Choroid plexus epithelial cell (primary cell): ENCODE data around the gene KLK8.

ENCODE experiments used
- DNase-seq: peaks from one replicate; pipeline ENCODE4 v3.0.0-alpha.2; 2010; ENCODE audit warnings: low read depth
- H3K4me3 ChIP-seq: 2 replicates; pipeline ENCODE4 v1.5.1; 2011; ENCODE audit warnings: low read depth, mild to moderate bottlenecking, control low read depth, low read length, moderate library complexity
- CTCF ChIP-seq: conservative IDR thresholded peaks from 2 replicates; pipeline ENCODE4 v1.5.1; 2011; ENCODE audit warnings: low read depth, mild to moderate bottlenecking, control low read depth, inconsistent platforms, low read length, moderate library complexity

KLK8 gene

GRCh38 chr19:51018745-51019543, 17.5 kb upstream of the KLK8 start:
- no peak for DNase-seq
- no peak overlapping the region for H3K4me3 ChIP-seq
- TF ChIP-seq CTCF, result no peak

- H3K4me3 ChIP-seq, result no peak overlapping the region
- peak; percentile 61 for TF ChIP-seq CTCF
- peak; percentile 33 for DNase-seq
These were observed 15.6 kb upstream of the KLK8 start for GRCh38 chr19:51016798-51017683.

DNA sequence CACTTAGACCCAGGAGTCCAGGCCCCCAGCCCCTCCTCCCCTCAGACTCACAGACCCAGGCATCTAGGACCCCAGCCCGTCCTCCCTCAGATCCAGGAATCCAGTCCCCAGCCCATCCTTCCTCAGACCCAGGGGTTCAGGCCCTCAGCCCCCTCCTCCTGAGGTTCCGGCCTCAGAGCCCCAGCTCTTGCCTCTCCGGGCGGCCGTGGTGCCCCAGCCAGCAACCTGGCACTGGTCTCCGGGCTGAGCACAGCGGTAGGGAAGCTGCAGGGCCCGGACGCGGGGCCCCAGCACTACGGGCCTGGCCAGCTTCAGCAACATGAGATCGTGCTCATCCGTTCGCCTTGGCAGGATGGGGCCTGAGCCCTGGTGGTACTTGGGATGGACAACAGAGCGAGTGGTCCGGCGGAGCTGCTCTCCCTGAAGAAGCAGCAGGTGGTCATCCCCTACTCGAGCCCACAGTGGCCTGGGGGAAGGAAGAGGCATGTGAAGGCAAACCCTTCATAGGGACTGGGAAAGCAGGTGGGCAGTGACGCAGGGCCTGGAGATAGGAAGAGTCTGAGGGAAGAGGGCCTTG, 14.4 kb upstream of the KLK8 start:
- TF ChIP-seq CTCF, result no peak
- DNase-seq, result no peak
- no peak overlapping the region for H3K4me3 ChIP-seq

DNA sequence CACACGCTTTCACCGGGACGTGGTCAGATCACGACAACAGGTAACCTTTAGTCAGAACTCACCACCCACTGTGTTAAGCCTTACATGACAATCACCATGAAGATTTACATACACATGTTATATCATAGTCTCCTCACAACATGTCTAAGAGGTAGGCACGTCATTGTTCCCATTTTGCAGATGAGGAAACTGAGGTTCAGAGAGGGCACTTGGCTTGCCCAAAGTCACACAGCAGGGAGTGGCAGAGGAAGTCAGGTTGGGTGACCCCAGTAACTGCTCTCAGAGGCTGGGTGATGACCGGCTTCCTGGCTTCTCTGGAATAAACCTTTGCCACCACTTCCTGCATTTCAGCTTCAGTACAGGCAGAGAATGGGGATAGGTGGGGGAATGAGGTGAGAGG, 12.8 kb upstream of the KLK8 start:
- no peak for TF ChIP-seq CTCF
- no peak for DNase-seq
- H3K4me3 ChIP-seq, result no peak overlapping the region

- DNase-seq, result no peak
- no peak for TF ChIP-seq CTCF
- no peak overlapping the region for H3K4me3 ChIP-seq
These were observed 11.3 kb upstream of the KLK8 start for GRCh38 chr19:51012661-51013190.

- no peak overlapping the region for H3K4me3 ChIP-seq
- no peak for DNase-seq
These were observed 8.8 kb upstream of the KLK8 start for GRCh38 chr19:51010066-51010795.

More at GRCh38 chr19:51010066-51010795, 8.8 kb upstream of the KLK8 start:
- TF ChIP-seq CTCF, result no peak
